B cell (primary cell): ENCODE results near the gene SYNPR. TPM values are rescaled to one million over a fixed set of nuclear protein-coding genes. Genes with fewer than 3 reads are reported as not detected.

Experiments used
- ATAC-seq: fragments of 200-7000 bp; cut with Tn5 transposase; one replicate; pipeline ENCODE4 v1.10.0; 2021; ENCODE audit warnings: low read depth, mild to moderate bottlenecking, moderate number of reproducible peaks, moderate library complexity
- CTCF ChIA-PET: fragments of 350-600 bp; sonication (Branson Sonifier 250); formaldehyde crosslinking; loops from one replicate; lab custom pipeline; 2021; ENCODE audit warnings: antibody characterized with exemption, inconsistent platforms; lab: Charles Lee
- POLR2A ChIA-PET: fragments of 350-600 bp; sonication (Branson Sonifier 250); formaldehyde crosslinking; loops from one replicate; lab custom pipeline; 2021; ENCODE audit warnings: antibody characterized with exemption; lab: Charles Lee
- DNase-seq: peaks from one replicate; pipeline ENCODE4 v3.0.0; 2013
- H2AFZ ChIP-seq: 2 replicates; pipeline ENCODE4 v1.6.1; 2012; ENCODE audit warnings: mild to moderate bottlenecking, low read depth, low read length; ENCODE audit not compliant: insufficient read depth, poor library complexity, severe bottlenecking
- H3K27ac ChIP-seq, 2 donors: 1 replicate in 1 of 2; 2 replicates in 1 of 2; pipeline ENCODE4 v1.5.1; 2012 to 2013; ENCODE audit warnings: low read length in 2 of 2, mild to moderate bottlenecking in 2 of 2, moderate library complexity in 1 of 2
- H3K27me3 ChIP-seq, 4 experiments: fragments of 200-600 bp in 1 of 4; sonication (generic) in 1 of 4; replicated peaks in 1 of 4; 1 replicate in 2 of 4; 2 replicates in 2 of 4; pipeline versions ENCODE4 v1.6.1 to v1.7.0; 2013 to 2016; ENCODE audit warnings: low read length in 3 of 4, mild to moderate bottlenecking in 2 of 4, mixed read lengths in 1 of 4, moderate library complexity in 1 of 4; ENCODE audit not compliant: insufficient read depth in 4 of 4, control insufficient read depth in 3 of 4; ENCODE audit errors: control extremely low read depth in 1 of 4
- H3K36me3 ChIP-seq, 2 experiments: replicated peaks in 1 of 2; 1 replicate in 1 of 2; 2 replicates in 1 of 2; pipeline versions ENCODE4 v1.6.1 to v1.7.1; 2013; ENCODE audit warnings: low read length in 1 of 2; ENCODE audit not compliant: insufficient read depth in 2 of 2, control insufficient read depth in 1 of 2; ENCODE audit errors: control extremely low read depth in 1 of 2, extremely low read depth in 1 of 2
- H3K4me1 ChIP-seq, 2 donors: fragments of 200-600 bp in 1 of 2; sonication (generic) in 1 of 2; 1 replicate in 1 of 2; 2 replicates in 1 of 2; pipeline versions ENCODE4 v1.5.1 to v1.6.1; 2013 to 2017; ENCODE audit warnings: low read length in 2 of 2; ENCODE audit not compliant: control insufficient read depth in 2 of 2, insufficient read depth in 2 of 2
- H3K4me2 ChIP-seq: replicated peaks from 2 replicates; pipeline ENCODE3; 2012; ENCODE audit warnings: mild to moderate bottlenecking, low read depth, low read length; ENCODE audit not compliant: poor library complexity, severe bottlenecking
- H3K4me3 ChIP-seq, 5 experiments: fragments of 200-600 bp in 1 of 5; sonication (generic) in 1 of 5; 1 replicate in 3 of 5; 2 replicates in 2 of 5; pipeline versions ENCODE4 v1.5.1 to v1.7.0; 2011 to 2016; ENCODE audit warnings: low read length in 4 of 5, mild to moderate bottlenecking in 4 of 5, low read depth in 2 of 5, control low read depth in 1 of 5, moderate library complexity in 1 of 5; ENCODE audit not compliant: insufficient read depth in 1 of 5; ENCODE audit errors: control extremely low read depth in 1 of 5, extremely low read depth in 1 of 5
- H3K79me2 ChIP-seq: fragments of 200-600 bp; sonication (generic); one replicate; pipeline ENCODE4 v1.6.0; 2016; ENCODE audit warnings: low read length; ENCODE audit not compliant: control insufficient read depth, insufficient read depth
- H3K9ac ChIP-seq: fragments of 200-600 bp; sonication (generic); 2 replicates; pipeline ENCODE4 v1.6.1; 2017; ENCODE audit warnings: mild to moderate bottlenecking, low read length, moderate library complexity
- H3K9me3 ChIP-seq, 3 donors: one replicate each; pipeline versions ENCODE4 v1.6.1 to v1.7.1; 2013; ENCODE audit warnings: low read length in 2 of 3; ENCODE audit not compliant: control insufficient read depth in 2 of 3, insufficient read depth in 1 of 3; ENCODE audit errors: control extremely low read depth in 1 of 3
- H4K20me1 ChIP-seq: 2 replicates; pipeline ENCODE4 v1.6.0; 2012; ENCODE audit warnings: mild to moderate bottlenecking, low read length; ENCODE audit not compliant: insufficient read depth, control insufficient read depth, poor library complexity, severe bottlenecking
- H3K27ac Mint-ChIP-seq: one replicate; pipeline ENCODE4 v1.8.0; 2021; ENCODE audit warnings: mixed read lengths
- H3K27me3 Mint-ChIP-seq: one replicate; pipeline ENCODE4 v1.8.0; 2021; ENCODE audit warnings: mixed read lengths
- H3K4me1 Mint-ChIP-seq: one replicate; pipeline ENCODE4 v1.8.0; 2021; ENCODE audit warnings: mixed read lengths
- H3K4me3 Mint-ChIP-seq: one replicate; pipeline ENCODE4 v1.8.0; 2021; ENCODE audit warnings: mixed read lengths
- H3K9me3 Mint-ChIP-seq: one replicate; pipeline ENCODE4 v1.8.0; 2022; ENCODE audit warnings: mixed read lengths; ENCODE audit not compliant: insufficient read depth
- EZH2 ChIP-seq: IDR thresholded peaks from 2 replicates; pipeline ENCODE4 v1.6.1; 2012; ENCODE audit warnings: borderline replicate concordance, low read depth, mild to moderate bottlenecking, moderate library complexity, low read length; ENCODE audit not compliant: insufficient read depth, poor library complexity, severe bottlenecking
- WGBS: methylation state at CpG from one replicate; pipeline ENCODE4 v1.1.5; 2013; ENCODE audit warnings: missing lambda C conversion rate; ENCODE audit not compliant: insufficient coverage; 5-methylcytosine and 5-hydroxymethylcytosine counted together
- intact Hi-C: fragments of 100-400 bp; cut with micrococcal nuclease; formaldehyde crosslinking; loops from one replicate; pipeline ENCODE4 v1.10.0; 2022
- polyA plus RNA-seq: library from polyadenylated mRNA; depleted of rRNA; stranded (reverse); fragments of >200 nt; gene quantifications from 2 replicates; pipeline ENCODE4 v1.2.3, GENCODE V29; 2012
- total RNA-seq, 2 donors: library from RNA; stranded (reverse); fragments of 120-200 nt in 1 of 2; gene quantifications; 1 replicate in 1 of 2; 2 replicates in 1 of 2; pipeline versions ENCODE4 v1.2.3 to v1.2.4, GENCODE V29; 2013 to 2022
- TF ChIP-seq, protein P1 (sequence below): fragments of 200-600 bp; IDR thresholded peaks from one replicate; pipeline ENCODE4 v1.8.0; 2022; ENCODE audit warnings: antibody characterized with exemption, mild to moderate bottlenecking

Gene SYNPR
- total and polyA plus RNA-seq, 2 donors (not counting 1 experiment from before 2014, with no cell fraction given) = not detected

DNA sequence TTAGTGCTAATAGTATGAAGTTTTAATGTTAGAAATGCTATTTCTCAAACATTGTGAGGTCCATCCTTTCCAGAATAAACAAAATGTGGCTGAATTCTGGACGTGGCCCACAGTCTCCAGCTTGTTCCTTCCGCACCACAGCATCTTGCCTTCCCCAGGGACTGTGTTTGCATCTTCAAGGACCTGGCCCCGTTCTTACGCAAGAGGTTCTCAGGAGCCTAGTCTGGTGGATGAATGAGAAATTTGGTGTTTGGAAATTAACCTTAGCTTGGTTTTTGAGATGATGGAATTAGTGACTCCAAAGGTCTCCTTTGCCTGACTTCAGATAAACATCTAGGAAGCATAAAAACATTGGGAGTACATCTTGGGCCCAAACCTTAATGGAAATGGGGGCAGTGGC is 18.1 kb downstream of the SYNPR start:
- ChIA-PET CTCF (no interaction called here), POLR2A (no interaction called here)
- peaks cover 2% of the 10 kb centered on the region for H3K9me3 Mint-ChIP-seq

GRCh38 chr3:63303238-63303637 is 25.1 kb downstream of the SYNPR start:
- CTCF ChIA-PET = no interaction called here
- no peaks in the 10 kb centered on the region for H4K20me1 ChIP-seq
- no peak for ATAC-seq
- H3K27ac Mint-ChIP-seq = no peak overlapping the region
- H3K4me1 ChIP-seq = no peaks in the 10 kb centered on the region
- H3K27ac ChIP-seq = no peak overlapping the region
- no peaks in the 10 kb centered on the region for H3K36me3 ChIP-seq
- H2AFZ ChIP-seq = no peak overlapping the region
- intact Hi-C loops = no loop called here
- no peak overlapping the region for H3K4me2 ChIP-seq
- DNase-seq = no peak
- no peaks in the 10 kb centered on the region for H3K9me3 ChIP-seq
- H3K27me3 ChIP-seq = no peaks in the 10 kb centered on the region
- POLR2A ChIA-PET = no interaction called here
- H3K4me3 ChIP-seq = no peak overlapping the region
- H3K4me3 Mint-ChIP-seq = no peak overlapping the region
- no peak overlapping the region for H3K9ac ChIP-seq
- no peaks in the 10 kb centered on the region for H3K4me1 Mint-ChIP-seq
- TF ChIP-seq EZH2 = no peak
- TF ChIP-seq, protein P1, sequence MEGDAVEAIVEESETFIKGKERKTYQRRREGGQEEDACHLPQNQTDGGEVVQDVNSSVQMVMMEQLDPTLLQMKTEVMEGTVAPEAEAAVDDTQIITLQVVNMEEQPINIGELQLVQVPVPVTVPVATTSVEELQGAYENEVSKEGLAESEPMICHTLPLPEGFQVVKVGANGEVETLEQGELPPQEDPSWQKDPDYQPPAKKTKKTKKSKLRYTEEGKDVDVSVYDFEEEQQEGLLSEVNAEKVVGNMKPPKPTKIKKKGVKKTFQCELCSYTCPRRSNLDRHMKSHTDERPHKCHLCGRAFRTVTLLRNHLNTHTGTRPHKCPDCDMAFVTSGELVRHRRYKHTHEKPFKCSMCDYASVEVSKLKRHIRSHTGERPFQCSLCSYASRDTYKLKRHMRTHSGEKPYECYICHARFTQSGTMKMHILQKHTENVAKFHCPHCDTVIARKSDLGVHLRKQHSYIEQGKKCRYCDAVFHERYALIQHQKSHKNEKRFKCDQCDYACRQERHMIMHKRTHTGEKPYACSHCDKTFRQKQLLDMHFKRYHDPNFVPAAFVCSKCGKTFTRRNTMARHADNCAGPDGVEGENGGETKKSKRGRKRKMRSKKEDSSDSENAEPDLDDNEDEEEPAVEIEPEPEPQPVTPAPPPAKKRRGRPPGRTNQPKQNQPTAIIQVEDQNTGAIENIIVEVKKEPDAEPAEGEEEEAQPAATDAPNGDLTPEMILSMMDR = no peak
- no peaks in the 10 kb centered on the region for H3K27me3 Mint-ChIP-seq
- H3K9me3 Mint-ChIP-seq = peaks cover under 1% of the 10 kb centered on the region
- no peaks in the 10 kb centered on the region for H3K79me2 ChIP-seq
- 83% methylated on average over 1 of the region's 1 CpG for WGBS

More for the DNA sequence above, 18.1 kb downstream of the SYNPR start:
- TF ChIP-seq EZH2 = no peak
- intact Hi-C loops = no loop called here
- ATAC-seq = no peak
- Histone ChIP-seq H3K27me3 (no peaks in the 10 kb centered on the region), H2AFZ (no peak overlapping the region), H3K27ac (no peak overlapping the region), H3K36me3 (no peaks in the 10 kb centered on the region), H3K9ac (no peak overlapping the region), H3K4me2 (no peak overlapping the region), H4K20me1 (no peaks in the 10 kb centered on the region), H3K9me3 (no peaks in the 10 kb centered on the region), H3K4me3 (no peak overlapping the region), H3K4me1 (no peaks in the 10 kb centered on the region), H3K79me2 (no peaks in the 10 kb centered on the region)
- Mint-ChIP-seq H3K4me3 (no peak overlapping the region), H3K4me1 (no peaks in the 10 kb centered on the region), H3K27ac (no peak overlapping the region), H3K27me3 (no peaks in the 10 kb centered on the region)
- DNase-seq = no peak
- no CpG with 5 or more reads among the region's 4 CpGs for WGBS
